Caco-2 (cell line): ENCODE results near the gene OSMR. TPM values are rescaled to one million over a fixed set of nuclear protein-coding genes. Genes with fewer than 3 reads are reported as not detected.

Experiments
- BruUV-seq: library from RNA; stranded (reverse); fragments of 400-500 nt; replicated peaks from 2 replicates; lab custom pipeline; 2021; lab: Mats Ljungman, UMichigan
- CTCF ChIA-PET: fragments of 300-600 bp; sonication (Branson Sonifier 250); formaldehyde crosslinking; loops from one replicate; lab custom pipeline; 2022; ENCODE audit warnings: antibody characterized with exemption; lab: Charles Lee
- POLR2A ChIA-PET: fragments of 300-600 bp; sonication (Branson Sonifier 250); formaldehyde crosslinking; loops from one replicate; lab custom pipeline; 2022; ENCODE audit warnings: antibody characterized with exemption; lab: Charles Lee
- DNase-seq, 2 experiments: peaks; one replicate each; pipeline versions ENCODE4 v3.0.0 to v3.0.0-alpha.2; 2020 to 2022
- H3K27me3 ChIP-seq: replicated peaks from 2 replicates; pipeline ENCODE4 v1.6.0; 2011; ENCODE audit warnings: low read length; ENCODE audit not compliant: control insufficient read depth, insufficient read depth
- H3K36me3 ChIP-seq: 2 replicates; pipeline ENCODE4 v1.5.1; 2011; ENCODE audit warnings: low read length; ENCODE audit not compliant: control insufficient read depth, insufficient read depth
- H3K4me1 ChIP-seq: fragments of 250-450 bp; sonication (Bioruptor Pico); 2 replicates; pipeline ENCODE4 v1.5.1; 2020; ENCODE audit warnings: mild to moderate bottlenecking
- H3K4me3 ChIP-seq: 2 replicates; pipeline ENCODE4 v1.5.1; 2011; ENCODE audit warnings: low read depth, mild to moderate bottlenecking, control low read depth, low read length
- H3K9me3 ChIP-seq: fragments of 250-450 bp; sonication (Bioruptor Pico); 2 replicates; pipeline ENCODE4 v1.5.1; 2020; ENCODE audit warnings: mild to moderate bottlenecking, moderate library complexity
- H3K27ac Mint-ChIP-seq: one replicate; pipeline ENCODE4 v1.8.0; 2022; ENCODE audit warnings: mixed read lengths; ENCODE audit not compliant: unreplicated experiment
- H3K27me3 Mint-ChIP-seq: one replicate; pipeline ENCODE4 v1.8.0; 2022; ENCODE audit warnings: mixed read lengths; ENCODE audit not compliant: insufficient read depth, unreplicated experiment
- H3K36me3 Mint-ChIP-seq: one replicate; pipeline ENCODE4 v1.8.0; 2022; ENCODE audit warnings: mild to moderate bottlenecking, mixed read lengths; ENCODE audit not compliant: insufficient read depth, unreplicated experiment
- H3K4me1 Mint-ChIP-seq: one replicate; pipeline ENCODE4 v1.8.0; 2022; ENCODE audit warnings: low read depth, mixed read lengths; ENCODE audit not compliant: unreplicated experiment
- H3K4me3 Mint-ChIP-seq: one replicate; pipeline ENCODE4 v1.8.0; 2022; ENCODE audit warnings: mild to moderate bottlenecking, moderate library complexity, mixed read lengths; ENCODE audit not compliant: unreplicated experiment
- H3K9me3 Mint-ChIP-seq: one replicate; pipeline ENCODE4 v1.8.0; 2022; ENCODE audit warnings: mixed read lengths; ENCODE audit not compliant: unreplicated experiment
- intact Hi-C: fragments of 100-400 bp; cut with micrococcal nuclease; formaldehyde crosslinking; loops from one replicate; pipeline ENCODE4 v1.10.0; 2022; ENCODE audit not compliant: unreplicated experiment
- total RNA-seq: library from RNA; stranded (reverse); gene quantifications from 2 replicates; pipeline ENCODE4 v1.2.3, GENCODE V29; 2022
- TF ChIP-seq, protein P1 (sequence below), 2 experiments: fragments of 200-600 bp in 1 of 2; IDR thresholded peaks; 1 replicate in 1 of 2; 2 replicates in 1 of 2; pipeline versions ENCODE4 v1.5.1 to v1.8.0; 2011 to 2022; ENCODE audit warnings: antibody characterized with exemption in 1 of 2, control low read depth in 1 of 2, inconsistent platforms in 1 of 2, low read depth in 1 of 2, low read length in 1 of 2, mild to moderate bottlenecking in 1 of 2, moderate library complexity in 1 of 2; ENCODE audit not compliant: insufficient read depth in 1 of 2, severe bottlenecking in 1 of 2, unreplicated experiment in 1 of 2

Gene OSMR
- total RNA-seq, 1 experiment from 2014 or later: 0.11 TPM

DNA sequence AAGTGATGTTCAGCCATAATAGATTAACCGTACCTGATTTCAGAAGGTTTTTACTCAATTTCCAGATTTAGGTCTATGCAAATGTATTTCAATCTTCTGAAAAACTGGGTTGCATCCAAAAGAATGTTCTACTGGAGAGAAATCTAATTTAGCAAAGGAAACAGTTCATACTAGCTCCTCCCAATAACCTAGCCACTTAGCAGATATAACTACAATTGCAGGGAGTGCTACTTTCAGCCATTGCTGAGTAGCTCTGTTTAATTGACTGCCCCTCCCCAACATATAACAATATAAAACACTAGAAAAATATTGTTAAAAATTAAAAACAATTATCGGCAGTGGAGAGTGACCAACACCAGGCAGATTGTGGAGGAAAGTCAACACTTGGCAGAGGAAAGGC lies 7.9 kb upstream of the OSMR start:
- ChIA-PET CTCF (no interaction called here), POLR2A (no interaction called here)
- Histone ChIP-seq H3K27me3 (no peaks in the 10 kb centered on the region), H3K4me1 (no peaks in the 10 kb centered on the region), H3K9me3 (peaks cover 4% of the 10 kb centered on the region; the same call in 1 of the 2 replicates), H3K4me3 (no peak overlapping the region), H3K36me3 (no peaks in the 10 kb centered on the region)
- no peak overlapping the region for H3K27ac Mint-ChIP-seq
- H3K27me3 Mint-ChIP-seq: no peaks in the 10 kb centered on the region
- H3K9me3 Mint-ChIP-seq: no peaks in the 10 kb centered on the region
- no peak overlapping the region for H3K4me3 Mint-ChIP-seq
- BruUV-seq: no TSS peak
- H3K4me1 Mint-ChIP-seq: no peaks in the 10 kb centered on the region
- DNase-seq: no peak
- TF ChIP-seq, protein P1, sequence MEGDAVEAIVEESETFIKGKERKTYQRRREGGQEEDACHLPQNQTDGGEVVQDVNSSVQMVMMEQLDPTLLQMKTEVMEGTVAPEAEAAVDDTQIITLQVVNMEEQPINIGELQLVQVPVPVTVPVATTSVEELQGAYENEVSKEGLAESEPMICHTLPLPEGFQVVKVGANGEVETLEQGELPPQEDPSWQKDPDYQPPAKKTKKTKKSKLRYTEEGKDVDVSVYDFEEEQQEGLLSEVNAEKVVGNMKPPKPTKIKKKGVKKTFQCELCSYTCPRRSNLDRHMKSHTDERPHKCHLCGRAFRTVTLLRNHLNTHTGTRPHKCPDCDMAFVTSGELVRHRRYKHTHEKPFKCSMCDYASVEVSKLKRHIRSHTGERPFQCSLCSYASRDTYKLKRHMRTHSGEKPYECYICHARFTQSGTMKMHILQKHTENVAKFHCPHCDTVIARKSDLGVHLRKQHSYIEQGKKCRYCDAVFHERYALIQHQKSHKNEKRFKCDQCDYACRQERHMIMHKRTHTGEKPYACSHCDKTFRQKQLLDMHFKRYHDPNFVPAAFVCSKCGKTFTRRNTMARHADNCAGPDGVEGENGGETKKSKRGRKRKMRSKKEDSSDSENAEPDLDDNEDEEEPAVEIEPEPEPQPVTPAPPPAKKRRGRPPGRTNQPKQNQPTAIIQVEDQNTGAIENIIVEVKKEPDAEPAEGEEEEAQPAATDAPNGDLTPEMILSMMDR (IDR thresholded peaks at IDR 0.05; ENCODE audit: insufficient read depth in 1 of 2, low read depth in 1 of 2, low read length in 1 of 2, severe bottlenecking in 1 of 2, unreplicated experiment in 1 of 2): no peak
- H3K36me3 Mint-ChIP-seq: no peaks in the 10 kb centered on the region
- intact Hi-C loops: no loop called here

GRCh38 chr5:38843665-38844064 lies 2.1 kb upstream of the OSMR start:
- H3K4me3 Mint-ChIP-seq: no peak overlapping the region
- no peak for DNase-seq

DNA sequence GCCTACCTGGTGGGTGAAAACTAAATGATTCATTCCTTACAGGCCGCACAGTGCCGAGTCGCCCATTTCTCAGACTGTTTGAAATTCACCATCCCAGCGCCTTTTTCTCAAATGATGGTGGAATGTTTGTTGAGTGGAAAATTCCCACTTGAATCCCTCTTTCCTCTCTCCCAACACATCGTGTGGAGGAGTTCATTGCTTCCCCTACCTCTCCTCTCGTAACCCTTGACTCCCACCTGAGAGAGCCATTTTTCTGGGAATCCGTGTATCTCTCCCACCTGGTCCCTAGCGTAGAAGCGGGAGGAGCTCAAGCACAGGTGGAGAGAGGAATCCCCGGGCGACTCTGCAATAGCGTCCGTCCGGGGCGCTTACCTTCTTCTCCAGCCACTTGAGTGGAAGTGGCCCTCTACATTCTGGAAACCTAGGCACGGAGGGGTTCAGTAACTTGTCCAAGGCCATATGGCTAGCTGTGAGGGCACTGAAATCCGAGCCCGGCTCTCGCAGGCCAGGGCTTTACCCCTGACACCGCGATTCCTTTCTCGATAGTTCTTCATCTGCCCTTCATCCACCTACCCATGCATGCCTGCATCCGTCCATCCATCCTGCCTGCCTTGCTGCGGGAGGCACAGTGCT lies 683 bp downstream of the OSMR start:
- Histone ChIP-seq H3K4me3 (no peak overlapping the region), H3K36me3 (no peaks in the 10 kb centered on the region), H3K9me3 (no peaks in the 10 kb centered on the region), H3K4me1 (no peaks in the 10 kb centered on the region), H3K27me3 (no peaks in the 10 kb centered on the region)
- Mint-ChIP-seq H3K9me3 (no peaks in the 10 kb centered on the region), H3K36me3 (no peaks in the 10 kb centered on the region), H3K27ac (no peak overlapping the region), H3K27me3 (no peaks in the 10 kb centered on the region), H3K4me3 (no peak overlapping the region), H3K4me1 (no peaks in the 10 kb centered on the region)
- ChIA-PET CTCF (no interaction called here), POLR2A (no interaction called here)
- DNase-seq: no peak
- intact Hi-C loops: no loop called here
- BruUV-seq: no TSS peak
- TF ChIP-seq, protein P1 (IDR thresholded peaks at IDR 0.05; ENCODE audit: insufficient read depth in 1 of 2, low read depth in 1 of 2, low read length in 1 of 2, severe bottlenecking in 1 of 2, unreplicated experiment in 1 of 2): no peak

More at GRCh38 chr5:38843665-38844064, 2.1 kb upstream of the OSMR start:
- ChIA-PET CTCF (no interaction called here), POLR2A (no interaction called here)
- Mint-ChIP-seq H3K27ac (no peak overlapping the region), H3K4me1 (no peaks in the 10 kb centered on the region), H3K27me3 (no peaks in the 10 kb centered on the region), H3K9me3 (no peaks in the 10 kb centered on the region), H3K36me3 (no peaks in the 10 kb centered on the region)
- TF ChIP-seq, protein P1 (IDR thresholded peaks at IDR 0.05; ENCODE audit: insufficient read depth in 1 of 2, low read depth in 1 of 2, low read length in 1 of 2, severe bottlenecking in 1 of 2, unreplicated experiment in 1 of 2): no peak
- H3K9me3 ChIP-seq: peaks cover 4% of the 10 kb centered on the region; the same call in 1 of the 2 replicates
- no peaks in the 10 kb centered on the region for H3K4me1 ChIP-seq
- BruUV-seq: no TSS peak
- H3K4me3 ChIP-seq: no peak overlapping the region
- no peaks in the 10 kb centered on the region for H3K36me3 ChIP-seq
- intact Hi-C loops: no loop called here
- no peaks in the 10 kb centered on the region for H3K27me3 ChIP-seq
